PC-9 (cell line): ENCODE measurements around the gene SH3RF1.

ENCODE experiments used
- EZH2 ChIP-seq: fragments of 200-600 bp; sonication (generic); IDR thresholded peaks from 2 replicates; pipeline ENCODE4 v1.8.0; 2017; ENCODE audit warnings: antibody characterized with exemption, low read depth
- TF ChIP-seq, protein P1 (sequence below): fragments of 200-600 bp; sonication (generic); conservative IDR thresholded peaks from 2 replicates; pipeline ENCODE4 v1.6.1; 2017; ENCODE audit warnings: mixed run types, antibody characterized with exemption, mild to moderate bottlenecking, moderate library complexity

DNA sequence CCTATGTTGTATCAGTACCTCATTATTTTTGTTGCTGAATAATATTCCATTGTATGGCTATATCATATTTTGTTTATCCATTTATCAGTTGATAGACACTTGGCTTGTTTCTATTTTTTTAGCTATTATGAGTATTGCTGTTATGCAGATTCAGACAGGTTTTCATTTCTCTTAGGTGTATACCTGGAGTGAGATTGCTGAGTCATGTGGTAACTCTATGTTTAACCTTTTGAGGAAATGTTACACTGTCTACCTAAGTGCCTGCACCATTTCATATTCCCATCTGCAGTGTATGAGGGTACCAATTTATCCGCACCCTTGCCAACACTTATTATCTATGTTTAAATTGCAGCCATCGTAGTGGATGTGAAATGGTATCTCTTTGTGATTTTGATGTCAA is 43.0 kb upstream of the SH3RF1 start:
- TF ChIP-seq, protein P1, sequence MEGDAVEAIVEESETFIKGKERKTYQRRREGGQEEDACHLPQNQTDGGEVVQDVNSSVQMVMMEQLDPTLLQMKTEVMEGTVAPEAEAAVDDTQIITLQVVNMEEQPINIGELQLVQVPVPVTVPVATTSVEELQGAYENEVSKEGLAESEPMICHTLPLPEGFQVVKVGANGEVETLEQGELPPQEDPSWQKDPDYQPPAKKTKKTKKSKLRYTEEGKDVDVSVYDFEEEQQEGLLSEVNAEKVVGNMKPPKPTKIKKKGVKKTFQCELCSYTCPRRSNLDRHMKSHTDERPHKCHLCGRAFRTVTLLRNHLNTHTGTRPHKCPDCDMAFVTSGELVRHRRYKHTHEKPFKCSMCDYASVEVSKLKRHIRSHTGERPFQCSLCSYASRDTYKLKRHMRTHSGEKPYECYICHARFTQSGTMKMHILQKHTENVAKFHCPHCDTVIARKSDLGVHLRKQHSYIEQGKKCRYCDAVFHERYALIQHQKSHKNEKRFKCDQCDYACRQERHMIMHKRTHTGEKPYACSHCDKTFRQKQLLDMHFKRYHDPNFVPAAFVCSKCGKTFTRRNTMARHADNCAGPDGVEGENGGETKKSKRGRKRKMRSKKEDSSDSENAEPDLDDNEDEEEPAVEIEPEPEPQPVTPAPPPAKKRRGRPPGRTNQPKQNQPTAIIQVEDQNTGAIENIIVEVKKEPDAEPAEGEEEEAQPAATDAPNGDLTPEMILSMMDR = no peak
- no peak for TF ChIP-seq EZH2
